ENCODE data around the gene TEAD4. TPM values are rescaled to one million over a fixed set of nuclear protein-coding genes. Genes with fewer than 3 reads are reported as not detected.

Gene TEAD4
- total RNA-seq (10 to 100 TPM; 14.2 to 24.2 (median 20.4) TPM), polyA plus RNA-seq (10 to 100 TPM in 1 of 3 donors, 1 to 10 TPM in 2; 5.1 to 11.7 (median 5.3) TPM)
- long read RNA-seq, donor 1, partial matches to known transcripts: 0 of 2 reads
- long read RNA-seq, donor 1, other reads (novel, unspliced or antisense): 0 of 2 reads
- long read RNA-seq, donor 2, partial matches to known transcripts: 0 of 3 reads
- long read RNA-seq, donor 2, other reads (novel, unspliced or antisense): 0 of 3 reads

GRCh38 chr12:2959192-2959504, at the start of gene TEAD4:
Gene TEAD4, plus strand, starts transcription at chr12:2959397.
- H3K9me3 ChIP-seq: no peaks in the 10 kb centered on the region
- peaks cover 0 to 73% (median 24%) of the 10 kb centered on the region in 7 donors for H3K27me3 ChIP-seq (replicated peaks in 1 of 7)
- H3K4me3 ChIP-seq: peak within 1 kb of the TSS; percentile 21 to 73 (median 53)
- H3K27ac ChIP-seq: peak within 1 kb of the TSS; percentile 48 to 87 (median 79)
- intact Hi-C loops (cut with DNase I; ENCODE audit: low total_unique reads): no loop called here
- H3K36me3 ChIP-seq: no peaks in the 10 kb centered on the region
- WGBS, 5 donors: 0 to 2% methylated on average over 8 to 48 of the region's 50 CpGs; no CpG with 5 or more reads in 3 of the 5 donors
- TF ChIP-seq POLR2AphosphoS5 (IDR thresholded peaks at IDR 0.05) (no peak), POLR2A (IDR thresholded peaks at IDR 0.05) (no peak), CTCF (IDR thresholded peaks at IDR 0.05 in 8 of 11, conservative IDR thresholded peaks at IDR 0.05 in 3 of 11) (no peak)
- DNase-seq: no peak
- H3K4me1 ChIP-seq: peaks cover 8 to 69% (median 34%) of the 10 kb centered on the region in 6 donors

DNA sequence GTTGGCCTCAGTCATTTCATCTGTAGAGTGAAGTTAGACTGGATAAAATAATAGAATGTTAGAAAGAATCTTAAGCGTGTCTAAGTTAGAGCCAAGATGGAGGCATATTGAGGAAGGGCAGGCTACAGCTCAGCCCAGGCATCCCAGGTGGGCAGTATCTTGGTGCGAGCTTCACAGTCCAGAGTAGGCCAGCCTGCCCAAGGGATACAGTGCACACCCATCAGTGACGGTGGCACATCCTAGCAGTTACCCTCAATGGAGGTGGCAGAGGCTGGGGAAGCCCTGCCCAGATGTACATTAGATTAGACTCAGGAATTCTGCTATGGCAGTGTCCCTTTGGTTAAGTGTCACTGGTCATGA, 47.0 kb upstream of the TEAD4 start:
- H3K4me3 ChIP-seq: no peak overlapping the region
- H3K27ac ChIP-seq: no peak overlapping the region
- WGBS, 5 donors: 93 to 98% (median 95%) methylated on average over 3 of the region's 3 CpGs
- no peaks in the 10 kb centered on the region for H3K4me1 ChIP-seq
- no peak for DNase-seq
- intact Hi-C loops (cut with DNase I; ENCODE audit: low total_unique reads): no loop called here
- no peaks in the 10 kb centered on the region for H3K27me3 ChIP-seq (replicated peaks in 1 of 7)
- no peaks in the 10 kb centered on the region for H3K9me3 ChIP-seq
- TF ChIP-seq POLR2A (IDR thresholded peaks at IDR 0.05) (no peak), CTCF (IDR thresholded peaks at IDR 0.05 in 8 of 11, conservative IDR thresholded peaks at IDR 0.05 in 3 of 11) (no peak), POLR2AphosphoS5 (IDR thresholded peaks at IDR 0.05) (no peak)
- H3K36me3 ChIP-seq: peaks cover 0 to 45% (median 14%) of the 10 kb centered on the region in 6 donors

- H3K27ac ChIP-seq: peak overlapping the region in 1 of 8 donors; percentile 28
- TF ChIP-seq POLR2A (IDR thresholded peaks at IDR 0.05) (no peak), POLR2AphosphoS5 (IDR thresholded peaks at IDR 0.05) (no peak), CTCF (IDR thresholded peaks at IDR 0.05 in 8 of 11, conservative IDR thresholded peaks at IDR 0.05 in 3 of 11) (no peak)
- intact Hi-C loops (cut with DNase I; ENCODE audit: low total_unique reads): no loop called here
- no peaks in the 10 kb centered on the region for H3K4me1 ChIP-seq
- H3K9me3 ChIP-seq: no peaks in the 10 kb centered on the region
- H3K36me3 ChIP-seq: peaks cover 0 to 66% (median 24%) of the 10 kb centered on the region in 6 donors
- WGBS, 5 donors: 60 to 80% (median 67%) methylated on average over 2 of the region's 2 CpGs
- no peak overlapping the region for H3K4me3 ChIP-seq
- H3K27me3 ChIP-seq (replicated peaks in 1 of 7): no peaks in the 10 kb centered on the region
- no peak for DNase-seq
Measured at GRCh38 chr12:2919249-2919648, 39.9 kb upstream of the TEAD4 start.

DNA sequence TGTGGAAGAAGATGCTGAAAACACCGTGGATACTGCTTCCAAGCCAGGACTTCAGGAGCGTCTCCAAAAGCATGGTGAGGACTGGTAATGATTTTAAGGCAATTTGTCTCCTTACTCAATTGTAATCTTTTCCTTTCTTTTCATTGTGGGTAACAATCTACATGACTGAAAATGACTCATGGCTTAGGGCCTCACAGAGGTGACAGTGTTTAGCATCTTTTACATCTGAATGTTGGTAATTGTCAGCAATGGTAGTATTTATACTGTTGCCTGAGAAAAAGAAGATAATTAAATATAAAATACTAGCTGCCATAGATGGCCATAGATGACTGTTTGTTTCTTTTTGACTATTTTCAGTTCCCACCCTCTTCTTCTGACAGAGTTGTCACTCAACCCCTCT, 36.9 kb upstream of the TEAD4 start:
- Histone ChIP-seq H3K27me3 (replicated peaks in 1 of 7) (no peaks in the 10 kb centered on the region), H3K4me1 (no peaks in the 10 kb centered on the region), H3K9me3 (no peaks in the 10 kb centered on the region), H3K36me3 (peaks cover 0 to 78% (median 25%) of the 10 kb centered on the region in 6 donors), H3K4me3 (no peak overlapping the region), H3K27ac (no peak overlapping the region)
- intact Hi-C loops (cut with DNase I; ENCODE audit: low total_unique reads): no loop called here
- no peak for TF ChIP-seq CTCF (IDR thresholded peaks at IDR 0.05 in 8 of 11, conservative IDR thresholded peaks at IDR 0.05 in 3 of 11)
- DNase-seq: no peak
- 95 to 100% (median 98%) methylated on average over 2 of the region's 2 CpGs for whole genome bisulfite sequencing, 5 donors

All from spleen (tissue), 13 donors.